ENCODE data around the gene TMTC3. TPM values are rescaled to one million over a fixed set of nuclear protein-coding genes. Genes with fewer than 3 reads are reported as not detected.

The TMTC3 gene
- total RNA-seq, 2 experiments from 2014 or later, result 5.3 to 6.8 TPM

Other genes with a start within 250 kb of the TMTC3 start
- gene C12orf50, start 112.9 kb upstream of the TMTC3 start, total RNA-seq, result not detected
- gene CEP290, start 219 bp upstream of the TMTC3 start, total RNA-seq, result 10 to 100 TPM; 12.8 to 13.7 TPM

Measured in activated CD4-positive, alpha-beta memory T cell treated with anti-CD3 and anti-CD28 coated beads for 36 hours (primary cell).